K562 (cell line): Measurements from ENCODE around the gene CFAP58. TPM values are rescaled to one million over a fixed set of nuclear protein-coding genes. Genes with fewer than 3 reads are reported as not detected.

Source experiments
- ATAC-seq: fragments of 200-7000 bp; cut with Tn5 transposase; 3 replicates; pipeline ENCODE4 v1.9.1; 2020; ENCODE audit warnings: moderate library complexity
- BruUV-seq: library from RNA; stranded (reverse); fragments of 400-500 nt; replicated peaks from 2 replicates; lab custom pipeline; 2021; lab: Mats Ljungman, UMichigan
- CTCF ChIA-PET: fragments of 300-600 bp; formaldehyde crosslinking; extraction: SDS; loops from one replicate; lab custom pipeline; 2021; ENCODE audit warnings: low intra/inter-chr PET ratio; lab: Yijun Ruan, JAX
- POLR2A ChIA-PET: fragments of 300-600, 350-650 bp; sonication (Branson Sonifier 250); formaldehyde crosslinking; extraction: SDS; loops from one replicate; lab custom pipeline; 2021; ENCODE audit warnings: antibody characterized with exemption, inconsistent platforms; lab: Yijun Ruan, JAX
- DNase-seq, 4 experiments: peaks; one replicate each; pipeline versions ENCODE4 v3.0.0 to v3.0.0-alpha.2; 2011 to 2018; ENCODE audit warnings: low spot score in 3 of 4, mixed read lengths in 3 of 4; ENCODE audit errors: extremely low read depth in 1 of 4
- FAIRE-seq: peaks from 2 replicates; lab custom pipeline; 2011; peaks lifted over from hg19 to GRCh38; lab: Jason Lieb, UNC
- H2AFZ ChIP-seq: 2 replicates; pipeline ENCODE4 v1.6.0; 2011; ENCODE audit warnings: low read depth, low read length, control low read depth, inconsistent platforms
- H3K27ac ChIP-seq: fragments of 200-600 bp; 3 replicates; pipeline ENCODE4 v1.8.0; 2011; ENCODE audit warnings: low read depth, mild to moderate bottlenecking, control low read depth, inconsistent platforms, low read length, moderate library complexity, mixed read lengths; ENCODE audit errors: extremely low read depth
- H3K27me3 ChIP-seq, 2 experiments: fragments of 300-600 bp in 1 of 2; 2 replicates in 1 of 2; 3 replicates in 1 of 2; pipeline versions ENCODE4 v1.6.0 to v1.8.0; 2011; ENCODE audit warnings: inconsistent platforms in 2 of 2, low read length in 2 of 2, mild to moderate bottlenecking in 1 of 2, mixed read lengths in 1 of 2, moderate library complexity in 1 of 2; ENCODE audit not compliant: control insufficient read depth in 2 of 2, insufficient read depth in 2 of 2
- H3K36me3 ChIP-seq: fragments of 300-600 bp; 3 replicates; pipeline ENCODE4 v1.8.0; 2011; ENCODE audit warnings: mild to moderate bottlenecking, low read length, inconsistent platforms; ENCODE audit not compliant: control insufficient read depth, insufficient read depth
- H3K4me1 ChIP-seq, 2 experiments: fragments of 200-600 bp in 1 of 2; replicated peaks in 1 of 2; 2 replicates in 1 of 2; 3 replicates in 1 of 2; pipeline versions ENCODE4 v1.5.1 to v1.8.0; 2011; ENCODE audit warnings: inconsistent platforms in 2 of 2, low read length in 2 of 2, mild to moderate bottlenecking in 1 of 2, mixed read lengths in 1 of 2, moderate library complexity in 1 of 2; ENCODE audit not compliant: control insufficient read depth in 2 of 2, insufficient read depth in 2 of 2
- H3K4me2 ChIP-seq: 2 replicates; pipeline ENCODE4 v1.6.1; 2011; ENCODE audit warnings: low read length, control low read depth, inconsistent platforms, mixed read lengths; ENCODE audit not compliant: insufficient read depth
- H3K4me3 ChIP-seq: fragments of 200-600 bp; sonication (generic), shearing (Covaris generic); 2 replicates; pipeline ENCODE4 v1.5.1; 2016; ENCODE audit warnings: control low read depth, inconsistent platforms
- H3K79me2 ChIP-seq: fragments of 200-600 bp; 3 replicates; pipeline ENCODE4 v1.8.0; 2011; ENCODE audit warnings: low read length, inconsistent platforms; ENCODE audit not compliant: control insufficient read depth, insufficient read depth
- H3K9ac ChIP-seq, 2 experiments: 2 replicates each; pipeline versions ENCODE4 v1.6.0 to v1.6.1; 2011; ENCODE audit warnings: low read depth in 2 of 2, low read length in 2 of 2, control low read depth in 1 of 2, inconsistent platforms in 1 of 2, mild to moderate bottlenecking in 1 of 2, mixed read lengths in 1 of 2; ENCODE audit not compliant: insufficient read depth in 1 of 2
- H3K9me1 ChIP-seq: one replicate; pipeline ENCODE4 v1.6.0; 2011; ENCODE audit warnings: inconsistent platforms, mild to moderate bottlenecking, low read length, moderate library complexity; ENCODE audit not compliant: control insufficient read depth, insufficient read depth
- H3K9me3 ChIP-seq: replicated peaks from 2 replicates; pipeline ENCODE4 v1.5.1; 2011; ENCODE audit warnings: low read depth, low read length, inconsistent platforms; ENCODE audit not compliant: control insufficient read depth, insufficient read depth
- H4K20me1 ChIP-seq: replicated peaks from 2 replicates; pipeline ENCODE4 v1.6.1; 2011; ENCODE audit warnings: low read length, inconsistent platforms, mixed read lengths; ENCODE audit not compliant: control insufficient read depth, insufficient read depth
- NCOA4 ChIP-seq: fragments of 450-650 bp; IDR thresholded peaks from 2 replicates; pipeline ENCODE4 v1.6.1; 2018; ENCODE audit warnings: mild to moderate bottlenecking; ENCODE audit not compliant: partially characterized antibody
- SMARCA5 ChIP-seq: fragments of 450-650 bp; IDR thresholded peaks from 2 replicates; pipeline ENCODE4 v1.6.1; 2016
- ZNF76 ChIP-seq: fragments of 250-450 bp; sonication (Bioruptor Pico); IDR thresholded peaks from 2 replicates; pipeline ENCODE4 v1.4.0; 2020; ENCODE audit warnings: mild to moderate bottlenecking, moderate library complexity, borderline replicate concordance
- WGBS: fragments of 100-300 bp; shearing (Covaris generic); methylation state at CpG from one replicate; pipeline ENCODE4 v1.1.6; 2016; ENCODE audit warnings: low coverage, mixed read lengths; ENCODE audit not compliant: insufficient coverage; ENCODE audit errors: missing lambda C conversion rate; 5-methylcytosine and 5-hydroxymethylcytosine counted together
- in situ Hi-C: fragments of 300-500 bp; cut with MboI; formaldehyde crosslinking; loops from 4 replicates; pipeline ENCODE4 v1.15.0; 2018; ENCODE audit warnings: inconsistent platforms, mixed read lengths
- intact Hi-C: fragments of 100-400 bp; cut with micrococcal nuclease; formaldehyde crosslinking; loops from 2 replicates; pipeline ENCODE4 v1.14.2; 2022
- polyA plus RNA-seq, 8 experiments: library from polyadenylated mRNA; depleted of rRNA in 4 of 8; stranded (reverse) in 5 of 8; unstranded in 3 of 8; fragments of >200 nt; fragmentation: Nextera tagmentation in 2 of 8; fragmentation: Illumina TruSeq in 1 of 8; extraction: Ambion mirVana in 2 of 8; extraction: Trizol in 1 of 8; gene quantifications; 2 replicates each; pipeline versions ENCODE4 v1.2.1 to v1.2.3, GENCODE V29; 2011 to 2014; ENCODE audit warnings: inconsistent platforms in 1 of 8, missing spikeins in 1 of 8
- total RNA-seq, 7 experiments: library from RNA; depleted of rRNA in 6 of 7; stranded (reverse); fragments of >200 nt in 6 of 7; fragmentation: Illumina TruSeq in 2 of 7; extraction: Trizol in 2 of 7; gene quantifications; 2 replicates each; pipeline versions ENCODE4 v1.2.1 to v1.2.3, GENCODE V29; 2011 to 2021; ENCODE audit warnings: low replicate concordance in 1 of 7
- TF ChIP-seq, protein P1 (sequence below): sonication (generic); formaldehyde crosslinking; IDR thresholded peaks from 2 replicates; pipeline ENCODE4 v1.8.1; 2022; ENCODE audit warnings: missing genetic modification reagents
- TF ChIP-seq, protein P2 (sequence below): sonication (generic); formaldehyde crosslinking; IDR thresholded peaks from 2 replicates; pipeline ENCODE4 v1.8.1; 2023; ENCODE audit warnings: mild to moderate bottlenecking, missing genetic modification reagents
- TF ChIP-seq, protein P3 (sequence below): fragments of 450-650 bp; IDR thresholded peaks from 2 replicates; pipeline ENCODE4 v1.6.1; 2016

Gene CFAP58
- total and polyA plus RNA-seq, 9 of the 15 experiments (the other 6 are each of a cell fraction or from before 2014, with no cell fraction given), result 0.08 to 2.0 (median 0.71) TPM

DNA sequence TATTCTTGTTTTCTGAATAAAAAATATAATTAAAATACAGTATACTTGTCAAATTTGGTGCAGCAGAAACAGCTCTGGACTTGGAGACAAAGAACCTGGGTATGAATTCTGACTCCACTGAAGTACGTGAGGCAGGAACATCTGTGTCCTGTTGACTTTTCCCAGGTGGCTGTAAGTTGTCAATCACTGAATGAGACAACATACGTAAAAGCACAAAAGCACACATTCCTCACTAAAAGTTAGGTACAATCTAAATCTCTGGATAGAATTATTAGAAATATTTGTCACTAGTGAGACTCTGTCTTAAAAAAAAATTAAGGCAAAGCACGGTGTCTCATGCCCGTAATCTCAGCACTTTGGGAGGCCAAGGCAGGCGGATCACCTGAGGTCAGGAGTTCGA is 18.1 kb downstream of the CFAP58 start:
- no peak overlapping the region for H3K9ac ChIP-seq
- H3K4me2 ChIP-seq, result no peak overlapping the region
- H3K79me2 ChIP-seq, result no peaks in the 10 kb centered on the region
- H3K9me3 ChIP-seq, result no peaks in the 10 kb centered on the region
- no peaks in the 10 kb centered on the region for H4K20me1 ChIP-seq
- BruUV-seq, result no TSS peak
- H3K27ac ChIP-seq, result no peak overlapping the region
- no peaks in the 10 kb centered on the region for H3K4me1 ChIP-seq
- in situ Hi-C loops, result no loop called here
- no peaks in the 10 kb centered on the region for H3K36me3 ChIP-seq
- CTCF ChIA-PET, result no interaction called here
- H3K9me1 ChIP-seq, result no peaks in the 10 kb centered on the region
- H3K4me3 ChIP-seq, result no peak overlapping the region
- no peak for DNase-seq
- POLR2A ChIA-PET, result no interaction called here
- no peak for FAIRE-seq
- H3K27me3 ChIP-seq, result no peaks in the 10 kb centered on the region
- no peak overlapping the region for H2AFZ ChIP-seq
- no peak for ATAC-seq
- intact Hi-C loops, result no loop called here
- WGBS, result 3% methylated on average over 6 of the region's 6 CpGs
- TF ChIP-seq, protein P1, sequence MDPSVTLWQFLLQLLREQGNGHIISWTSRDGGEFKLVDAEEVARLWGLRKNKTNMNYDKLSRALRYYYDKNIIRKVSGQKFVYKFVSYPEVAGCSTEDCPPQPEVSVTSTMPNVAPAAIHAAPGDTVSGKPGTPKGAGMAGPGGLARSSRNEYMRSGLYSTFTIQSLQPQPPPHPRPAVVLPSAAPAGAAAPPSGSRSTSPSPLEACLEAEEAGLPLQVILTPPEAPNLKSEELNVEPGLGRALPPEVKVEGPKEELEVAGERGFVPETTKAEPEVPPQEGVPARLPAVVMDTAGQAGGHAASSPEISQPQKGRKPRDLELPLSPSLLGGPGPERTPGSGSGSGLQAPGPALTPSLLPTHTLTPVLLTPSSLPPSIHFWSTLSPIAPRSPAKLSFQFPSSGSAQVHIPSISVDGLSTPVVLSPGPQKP (CRISPR knock-in tag), result no peak
- TF ChIP-seq, protein P2, sequence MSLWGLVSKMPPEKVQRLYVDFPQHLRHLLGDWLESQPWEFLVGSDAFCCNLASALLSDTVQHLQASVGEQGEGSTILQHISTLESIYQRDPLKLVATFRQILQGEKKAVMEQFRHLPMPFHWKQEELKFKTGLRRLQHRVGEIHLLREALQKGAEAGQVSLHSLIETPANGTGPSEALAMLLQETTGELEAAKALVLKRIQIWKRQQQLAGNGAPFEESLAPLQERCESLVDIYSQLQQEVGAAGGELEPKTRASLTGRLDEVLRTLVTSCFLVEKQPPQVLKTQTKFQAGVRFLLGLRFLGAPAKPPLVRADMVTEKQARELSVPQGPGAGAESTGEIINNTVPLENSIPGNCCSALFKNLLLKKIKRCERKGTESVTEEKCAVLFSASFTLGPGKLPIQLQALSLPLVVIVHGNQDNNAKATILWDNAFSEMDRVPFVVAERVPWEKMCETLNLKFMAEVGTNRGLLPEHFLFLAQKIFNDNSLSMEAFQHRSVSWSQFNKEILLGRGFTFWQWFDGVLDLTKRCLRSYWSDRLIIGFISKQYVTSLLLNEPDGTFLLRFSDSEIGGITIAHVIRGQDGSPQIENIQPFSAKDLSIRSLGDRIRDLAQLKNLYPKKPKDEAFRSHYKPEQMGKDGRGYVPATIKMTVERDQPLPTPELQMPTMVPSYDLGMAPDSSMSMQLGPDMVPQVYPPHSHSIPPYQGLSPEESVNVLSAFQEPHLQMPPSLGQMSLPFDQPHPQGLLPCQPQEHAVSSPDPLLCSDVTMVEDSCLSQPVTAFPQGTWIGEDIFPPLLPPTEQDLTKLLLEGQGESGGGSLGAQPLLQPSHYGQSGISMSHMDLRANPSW (CRISPR knock-in tag), result no peak
- no peak for TF ChIP-seq SMARCA5
- TF ChIP-seq, protein P3, sequence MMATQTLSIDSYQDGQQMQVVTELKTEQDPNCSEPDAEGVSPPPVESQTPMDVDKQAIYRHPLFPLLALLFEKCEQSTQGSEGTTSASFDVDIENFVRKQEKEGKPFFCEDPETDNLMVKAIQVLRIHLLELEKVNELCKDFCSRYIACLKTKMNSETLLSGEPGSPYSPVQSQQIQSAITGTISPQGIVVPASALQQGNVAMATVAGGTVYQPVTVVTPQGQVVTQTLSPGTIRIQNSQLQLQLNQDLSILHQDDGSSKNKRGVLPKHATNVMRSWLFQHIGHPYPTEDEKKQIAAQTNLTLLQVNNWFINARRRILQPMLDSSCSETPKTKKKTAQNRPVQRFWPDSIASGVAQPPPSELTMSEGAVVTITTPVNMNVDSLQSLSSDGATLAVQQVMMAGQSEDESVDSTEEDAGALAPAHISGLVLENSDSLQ, result no peak
- no peak for TF ChIP-seq ZNF76 (CRISPR knock-in tag)
- no peak for TF ChIP-seq NCOA4
